HG02763 (cell line): Measurements from ENCODE around the gene ZNF2.
"Not testable (repeated sequence)": the region's sequence is repeated elsewhere in the genome, so short reads cannot be mapped to it uniquely, and the experiment has no call there.

ENCODE experiments used
- ATAC-seq: cut with Tn5 transposase; IDR thresholded peaks from one replicate; pipeline ENCODE4 v1.9.1; 2021; ENCODE audit warnings: mild to moderate bottlenecking, moderate library complexity; ENCODE audit not compliant: unreplicated experiment

ZNF2 gene

DNA sequence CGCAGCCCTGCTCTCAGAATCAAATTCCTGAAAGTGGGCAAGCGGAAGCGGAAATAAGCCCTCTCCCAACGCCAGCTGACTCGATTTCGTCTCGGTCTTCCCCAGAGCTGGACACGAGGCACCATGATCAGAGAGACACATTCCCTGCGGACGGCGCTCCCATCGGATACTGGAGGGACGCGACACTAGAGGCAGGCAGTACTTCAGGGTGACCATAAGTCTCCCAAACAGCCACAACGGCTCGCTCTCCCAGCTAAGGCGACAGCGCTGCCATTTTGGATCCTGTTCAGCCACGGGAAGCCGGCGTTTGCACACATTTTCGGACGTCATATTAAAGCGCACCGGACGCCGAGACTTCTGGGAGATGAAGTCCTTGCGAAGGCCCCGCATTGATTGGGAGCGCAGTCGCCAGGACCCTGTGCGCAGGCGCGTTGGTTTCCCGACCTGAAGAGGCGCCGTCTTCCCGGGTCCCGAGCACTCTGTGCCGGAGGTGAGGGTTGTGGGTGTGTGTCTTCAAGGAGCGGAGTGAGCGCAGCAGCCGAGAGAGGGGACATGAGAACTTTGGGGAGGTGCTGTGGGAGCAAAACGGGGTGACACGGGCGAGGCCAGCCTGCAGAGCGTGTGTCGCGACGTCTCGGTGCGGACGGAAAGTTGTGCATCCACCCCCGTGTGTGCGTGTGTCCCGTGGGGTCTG lies at the start of gene ZNF2:
TSS of gene ZNF2 (plus strand) at position 439 of the 694 bp plus-strand sequence. CDS start 10,418 bp downstream, outside the sequence.
- ATAC-seq: peak; percentile 89

DNA sequence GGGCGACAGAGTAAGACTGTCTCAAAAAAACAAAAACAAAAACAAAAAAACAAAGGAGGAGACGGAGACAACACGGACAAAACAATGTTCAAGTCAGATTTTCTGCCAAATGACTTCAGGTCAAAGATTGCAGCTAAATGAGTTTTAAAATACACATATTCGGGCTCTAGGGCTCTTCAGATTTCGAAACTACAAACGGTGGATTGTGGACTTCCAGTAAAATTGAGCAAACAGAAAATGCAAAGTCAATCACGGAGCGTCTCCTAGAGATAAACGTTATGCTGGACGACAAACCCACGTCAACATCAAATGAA lies 44.6 kb upstream of the ZNF2 start:
- no peak for ATAC-seq

DNA sequence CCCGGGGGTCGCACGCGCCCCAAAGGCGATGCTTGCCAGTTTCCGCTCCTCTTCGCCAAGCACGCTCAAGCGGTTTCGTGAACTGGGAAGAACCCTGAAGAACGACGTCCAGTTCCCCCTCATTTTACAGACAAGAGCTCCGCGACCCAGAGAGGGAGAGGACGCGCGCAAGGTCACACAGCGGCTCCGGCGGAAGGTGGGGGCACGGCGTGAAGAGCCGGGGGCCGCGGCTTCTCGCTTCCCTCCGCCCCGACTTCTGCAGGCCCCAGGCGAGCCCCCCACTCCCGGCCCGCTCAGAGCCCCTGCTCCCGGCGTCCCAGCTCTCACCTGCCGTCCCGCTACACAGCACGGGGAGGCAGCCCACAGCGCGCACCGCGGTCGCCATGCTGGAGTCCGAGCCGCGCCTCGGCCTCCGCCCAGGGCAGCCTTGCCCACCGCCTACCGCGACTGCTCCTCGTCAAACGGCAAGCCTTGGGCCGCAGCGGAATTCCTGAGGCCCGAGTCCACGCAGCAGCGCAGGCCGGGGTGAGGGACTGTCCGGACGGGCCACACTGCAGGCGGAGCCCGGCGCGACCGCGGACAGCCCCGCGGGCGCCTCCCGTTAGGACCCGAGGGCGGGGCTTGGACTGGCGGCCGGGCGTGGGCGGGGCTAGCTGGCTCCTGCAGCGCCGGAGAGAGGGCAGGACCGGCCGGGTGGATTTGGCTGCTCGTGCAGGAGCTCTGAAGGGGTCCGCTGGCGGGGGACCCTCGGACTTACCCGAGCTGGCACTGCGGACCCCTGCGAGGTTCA lies 44.0 kb upstream of the ZNF2 start, which contains the start of gene MRPS5:
TSS of gene MRPS5 (minus strand) at position 402 of the 790 bp plus-strand sequence. CDS start at position 385, 17 bp downstream.
- ATAC-seq: peak; percentile 91

DNA sequence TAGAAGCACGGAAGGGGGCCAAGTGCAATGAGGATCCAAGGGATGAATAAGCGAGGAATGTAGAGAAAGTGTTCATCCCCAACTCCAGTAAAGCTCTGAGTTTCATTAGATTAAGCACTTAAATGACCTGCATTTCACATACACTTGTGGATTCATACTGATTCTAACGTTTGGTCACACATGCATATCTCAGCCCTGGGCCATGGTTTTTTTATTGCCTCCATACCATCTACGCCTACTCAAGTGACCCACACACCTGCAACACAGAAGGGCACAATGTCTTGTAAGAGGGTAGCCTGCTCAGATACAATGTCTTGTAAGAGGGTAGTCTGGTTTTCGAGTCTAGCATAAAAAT lies 43.4 kb upstream of the ZNF2 start:
- ATAC-seq: no peak

DNA sequence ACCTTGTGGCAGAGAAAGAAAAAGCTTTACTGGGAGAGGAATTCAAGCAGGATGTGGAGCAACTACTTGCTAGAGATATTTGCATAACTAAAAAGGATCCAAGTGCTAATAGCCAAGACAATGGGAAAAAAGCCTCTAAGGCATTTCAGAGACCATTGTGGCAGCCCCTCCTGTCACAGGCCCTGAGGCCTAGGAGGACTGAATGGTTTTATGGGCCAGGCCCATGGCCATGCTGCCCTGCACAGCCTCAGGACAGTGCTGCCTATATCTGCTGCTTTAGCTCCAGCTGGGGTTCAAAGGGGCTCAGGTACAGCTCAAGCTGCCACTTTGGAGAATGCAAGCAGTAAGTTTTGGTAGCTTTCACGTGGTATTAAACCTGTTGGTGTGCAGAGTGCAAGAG lies 26.9 kb upstream of the ZNF2 start:
- no peak for ATAC-seq

DNA sequence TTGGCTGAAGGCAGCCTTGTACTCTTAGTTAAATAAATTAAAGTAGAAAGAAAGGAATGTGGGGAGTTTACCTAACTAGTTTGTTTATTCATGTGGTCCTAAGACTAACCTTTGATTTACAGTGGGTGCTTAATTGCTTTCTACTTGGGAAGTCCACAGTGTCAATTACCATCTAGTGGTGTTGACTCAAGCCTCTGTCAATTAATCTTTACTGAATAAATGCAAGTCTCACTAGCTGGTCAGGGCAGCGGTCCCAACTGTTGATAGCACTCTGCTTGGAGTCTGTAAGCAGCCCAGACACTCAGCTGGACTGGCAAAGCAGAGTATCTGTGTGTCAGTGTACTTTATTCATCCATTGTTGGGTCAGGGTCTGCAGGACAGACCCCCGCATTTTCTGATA lies 21.8 kb upstream of the ZNF2 start:
- ATAC-seq: no peak

DNA sequence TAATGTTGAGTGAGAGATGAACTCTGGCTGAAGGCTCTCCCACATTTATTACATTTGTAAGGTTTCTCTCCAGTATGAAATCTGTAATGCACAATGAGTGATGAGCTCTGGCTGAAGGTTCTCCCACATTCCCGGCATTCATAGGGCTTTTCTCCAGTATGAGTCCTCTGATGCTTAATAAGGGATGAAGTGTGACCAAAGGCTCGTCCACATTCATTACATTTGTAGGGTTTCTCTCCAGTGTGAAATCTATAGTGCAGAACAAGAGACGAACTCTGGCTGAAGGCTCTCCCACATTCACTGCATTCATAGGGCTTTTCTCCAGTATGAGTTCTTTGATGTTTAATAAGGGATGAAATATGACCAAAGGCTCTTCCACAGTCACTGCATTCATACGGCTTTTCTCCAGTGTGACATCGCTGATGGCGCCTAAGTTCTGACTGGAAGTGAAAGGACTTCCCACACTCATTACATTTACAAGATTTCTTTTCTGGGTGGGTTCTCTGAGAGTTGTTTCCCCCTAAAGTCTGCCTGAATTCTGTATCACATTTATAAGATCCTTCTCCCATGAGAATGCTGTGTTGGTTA lies 16.1 kb upstream of the ZNF2 start:
- ATAC-seq: no peak

DNA sequence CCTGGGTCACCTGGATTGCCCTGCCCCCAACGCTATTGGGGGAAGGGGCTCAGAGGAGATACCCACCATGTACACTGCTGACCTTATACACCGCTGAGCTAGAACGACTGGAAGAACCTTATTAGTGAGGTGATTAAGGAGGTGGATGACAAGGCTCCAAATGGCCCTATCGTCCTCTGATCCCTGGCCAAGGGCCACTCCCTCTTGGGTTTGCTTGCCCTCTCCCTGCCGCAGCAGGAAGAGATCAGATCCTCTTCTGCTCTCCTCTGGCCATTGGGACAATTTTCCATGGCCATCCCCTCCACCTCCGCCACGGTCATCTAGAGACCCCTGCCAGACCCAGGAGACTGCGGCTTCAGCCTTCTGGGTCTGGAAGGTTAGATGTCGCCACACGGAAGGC lies 7.2 kb upstream of the ZNF2 start:
- no peak for ATAC-seq

DNA sequence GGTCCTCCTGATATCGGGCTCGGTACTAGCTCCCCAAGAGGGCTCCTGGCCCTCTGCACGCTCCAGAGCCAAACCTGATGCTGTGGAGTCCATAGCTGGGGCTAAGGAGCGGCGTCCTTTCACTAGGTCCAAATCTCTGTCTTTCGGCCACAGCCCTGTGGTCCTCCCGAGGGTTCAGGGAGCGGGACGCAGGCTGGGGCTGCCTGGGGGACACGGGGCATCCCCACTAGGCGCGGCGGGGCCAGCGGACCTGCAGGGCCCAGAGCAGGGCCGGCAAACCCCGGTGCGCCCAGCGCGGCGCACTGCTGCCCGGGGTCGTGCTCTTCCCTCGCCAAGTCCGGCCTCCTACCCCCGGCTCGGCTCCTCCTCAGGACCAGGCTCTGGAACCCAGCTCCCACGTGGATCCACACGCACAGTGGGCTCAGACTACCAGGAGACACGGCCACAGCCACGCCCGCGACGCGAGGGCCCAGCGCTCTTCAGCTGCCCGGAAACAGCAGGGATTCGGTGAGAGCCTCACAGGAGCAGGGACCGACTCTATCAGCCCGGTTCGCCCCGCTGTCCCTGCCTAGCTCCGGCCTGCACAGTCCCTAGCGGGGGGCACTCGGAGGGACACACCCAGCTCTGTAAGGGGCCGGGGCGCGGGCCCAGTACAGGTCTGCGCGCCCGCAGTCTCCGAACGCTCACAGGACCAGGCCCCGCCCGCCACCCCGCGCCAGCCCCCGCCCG lies 6.6 kb upstream of the ZNF2 start:
- peak; percentile 37 for ATAC-seq

DNA sequence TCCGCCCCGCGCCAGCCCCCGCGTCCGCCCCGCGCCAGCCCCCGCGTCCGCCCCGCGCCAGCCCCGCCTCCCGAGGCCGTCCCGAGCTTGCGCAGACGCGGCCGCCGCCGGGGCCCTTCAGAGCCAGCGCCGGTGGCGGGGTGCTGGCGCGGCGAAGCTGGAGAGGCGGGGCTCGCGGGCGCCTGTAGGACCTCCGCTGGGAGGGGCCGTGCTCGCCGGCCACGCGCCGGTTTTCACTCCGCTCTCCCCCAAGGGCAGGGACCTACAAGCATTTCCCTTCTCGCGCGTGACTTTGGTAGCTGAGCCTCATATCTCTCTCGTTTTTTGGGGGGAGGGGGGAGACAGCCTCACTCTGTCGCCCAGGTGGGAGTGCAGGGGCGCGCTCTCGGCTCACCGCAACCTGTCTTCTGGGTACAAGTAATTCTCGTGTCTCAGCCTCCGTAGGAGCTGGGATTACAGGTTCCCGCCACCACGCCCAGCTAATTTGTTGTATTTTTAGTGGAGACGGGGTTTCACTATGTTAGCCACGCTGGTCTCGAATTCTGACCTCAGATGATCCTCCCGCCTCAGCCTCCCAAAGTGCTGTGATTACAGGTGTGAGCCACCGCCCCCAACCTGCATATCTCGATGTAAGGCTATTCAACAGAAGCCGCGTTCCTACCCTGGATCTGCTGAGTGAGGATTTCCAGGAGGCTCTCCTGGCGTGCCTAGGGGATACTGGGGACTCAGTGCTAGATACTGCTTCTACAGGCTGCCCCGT lies 5.7 kb upstream of the ZNF2 start, which contains the start of gene ZNF514:
TSS of gene ZNF514 (minus strand) at position 159 of the 760 bp plus-strand sequence. CDS start 6,595 bp downstream, outside the sequence.
- peak; percentile 93 for ATAC-seq

DNA sequence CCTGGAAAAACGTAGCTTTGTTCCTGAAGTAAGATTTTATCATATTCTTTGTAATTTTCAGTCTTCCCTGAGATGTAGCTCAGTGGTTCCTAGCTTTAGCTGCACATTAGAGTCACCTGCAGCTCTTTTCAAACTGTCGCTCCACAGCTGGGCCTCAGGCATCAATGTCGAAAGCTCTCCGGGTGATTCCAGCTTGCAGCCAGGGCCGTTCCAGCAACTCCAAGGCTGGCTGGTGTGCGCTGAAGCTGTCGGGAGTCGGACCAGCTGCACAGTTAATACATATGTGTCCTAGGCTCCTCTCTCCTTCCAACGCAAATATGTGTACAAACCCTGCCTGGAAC lies 609 bp upstream of the ZNF2 start:
- no peak for ATAC-seq

DNA sequence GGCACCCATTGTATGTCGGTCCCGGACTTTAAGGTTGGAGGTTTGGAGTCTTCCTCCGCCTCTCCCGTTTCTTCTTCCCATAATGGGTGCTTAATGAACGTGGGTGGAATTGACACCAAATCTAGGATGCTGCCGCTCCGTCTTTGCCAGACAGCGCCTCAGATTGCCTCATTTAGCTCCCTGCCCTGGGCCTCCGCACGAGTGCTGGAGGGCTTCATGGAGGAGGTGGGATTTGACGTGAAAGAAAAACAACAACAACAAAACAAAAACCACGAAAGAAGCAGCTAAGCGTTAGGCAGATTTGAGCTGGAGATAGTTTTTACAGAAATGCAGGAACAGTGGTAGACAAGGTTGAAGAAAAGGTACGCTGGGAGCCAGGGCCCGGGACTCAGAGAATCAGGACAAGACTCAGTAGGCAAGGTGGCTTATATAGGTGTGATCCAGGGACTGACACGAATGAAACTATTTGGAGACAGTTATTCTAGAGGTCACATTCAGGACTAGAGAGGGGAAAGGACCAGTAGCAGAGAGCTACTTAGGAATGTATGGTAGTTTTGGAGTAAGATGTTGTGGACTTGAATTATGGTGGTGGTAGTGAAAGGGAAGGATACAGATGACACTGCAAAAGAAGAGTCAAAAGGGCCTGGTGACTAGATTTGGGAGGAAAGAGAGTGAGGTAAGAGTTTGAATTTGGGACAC lies 605 bp downstream of the ZNF2 start:
- no peak for ATAC-seq

DNA sequence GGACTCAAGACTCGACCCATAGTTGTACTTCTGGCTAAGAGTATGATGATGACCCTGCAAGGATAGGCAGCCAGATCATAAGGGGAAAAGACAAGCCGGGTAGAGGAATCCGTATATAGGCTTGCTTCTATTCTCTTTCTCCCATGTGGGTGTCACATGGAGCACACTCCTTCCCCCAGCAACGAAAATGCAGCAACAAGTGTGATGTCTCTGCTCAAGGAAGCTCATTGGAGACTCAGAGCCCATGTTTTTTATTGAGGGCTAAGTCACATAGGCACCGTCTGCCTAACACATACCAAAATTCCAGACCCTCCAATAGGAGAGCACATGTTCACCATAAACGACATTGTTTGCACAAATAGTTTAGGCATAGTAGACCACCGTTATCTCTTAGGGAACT lies 6.3 kb downstream of the ZNF2 start:
- no peak for ATAC-seq

DNA sequence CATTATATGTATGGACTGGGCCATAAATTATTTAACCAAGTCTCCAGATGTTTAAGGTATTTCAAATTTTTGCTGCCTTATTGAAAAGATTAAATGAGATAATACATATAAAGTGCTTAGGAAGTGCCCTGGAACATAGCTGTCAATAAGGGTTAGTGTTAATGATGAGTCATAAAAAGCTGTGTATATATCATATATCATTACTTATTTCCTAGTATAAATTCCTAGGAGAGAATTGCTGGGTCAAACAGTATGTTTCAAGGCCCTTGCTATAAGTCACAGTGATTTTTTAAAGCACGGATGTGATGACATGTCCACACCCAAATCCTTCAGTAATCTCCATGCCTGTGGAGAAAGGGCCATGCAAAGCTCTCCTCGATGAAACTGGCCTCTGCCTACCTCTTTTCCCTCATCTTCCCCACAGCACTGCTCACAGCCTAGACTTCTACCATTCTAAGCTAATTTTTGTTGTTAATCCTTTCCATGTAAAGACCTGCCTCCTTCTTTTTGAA lies 8.5 kb downstream of the ZNF2 start:
- no peak for ATAC-seq

DNA sequence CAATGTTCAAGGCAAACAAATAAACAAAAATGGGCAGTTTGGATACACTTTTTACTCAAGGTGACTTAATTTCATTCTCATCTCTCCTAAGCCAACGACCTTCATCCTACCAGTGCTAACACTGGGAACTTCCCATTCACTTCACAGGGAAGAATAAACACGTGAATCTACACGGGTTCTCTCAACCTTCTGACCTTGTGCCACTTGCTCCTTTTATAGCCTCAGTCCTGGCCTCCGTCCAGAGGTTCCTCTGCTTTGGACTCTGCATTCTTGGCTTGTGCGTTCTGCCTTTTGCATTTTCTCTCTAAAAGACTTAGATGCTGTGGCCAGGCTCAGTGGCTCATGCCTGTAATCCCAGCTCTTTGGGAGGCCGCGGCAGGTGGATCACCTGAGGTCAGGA lies 13.8 kb downstream of the ZNF2 start:
- no peak for ATAC-seq

DNA sequence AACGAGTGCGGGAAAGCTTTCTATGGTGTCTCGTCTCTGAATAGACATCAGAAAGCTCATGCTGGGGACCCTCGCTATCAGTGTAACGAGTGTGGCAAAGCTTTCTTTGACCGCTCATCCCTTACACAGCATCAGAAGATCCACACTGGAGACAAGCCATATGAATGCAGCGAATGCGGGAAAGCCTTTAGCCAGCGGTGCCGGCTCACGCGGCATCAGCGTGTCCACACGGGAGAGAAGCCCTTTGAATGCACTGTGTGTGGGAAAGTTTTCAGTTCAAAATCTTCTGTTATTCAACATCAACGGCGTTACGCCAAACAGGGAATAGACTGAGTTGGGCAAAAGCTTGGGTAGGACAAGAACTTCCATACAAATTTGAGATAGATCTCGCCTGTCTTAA lies 16.2 kb downstream of the ZNF2 start:
- no peak for ATAC-seq

DNA sequence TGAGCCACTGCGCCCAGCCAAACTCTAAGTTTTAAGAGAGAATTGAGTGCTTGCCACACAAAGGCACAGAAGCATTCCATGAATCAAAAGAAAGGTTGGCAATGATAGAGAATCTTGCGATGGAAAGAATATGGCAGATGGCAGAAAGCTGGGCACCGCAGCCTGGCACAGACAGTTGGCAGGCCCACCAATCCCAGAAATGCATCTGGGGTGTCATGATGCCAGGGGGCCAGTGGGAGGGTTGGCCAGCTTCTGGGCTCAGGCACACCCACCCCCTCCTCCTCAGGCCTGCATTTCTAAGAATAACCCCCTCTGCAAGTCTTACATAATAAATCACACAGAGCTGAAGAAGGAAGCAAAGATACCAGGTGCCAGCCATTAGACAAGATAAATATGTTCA lies 19.6 kb downstream of the ZNF2 start:
- no peak for ATAC-seq

DNA sequence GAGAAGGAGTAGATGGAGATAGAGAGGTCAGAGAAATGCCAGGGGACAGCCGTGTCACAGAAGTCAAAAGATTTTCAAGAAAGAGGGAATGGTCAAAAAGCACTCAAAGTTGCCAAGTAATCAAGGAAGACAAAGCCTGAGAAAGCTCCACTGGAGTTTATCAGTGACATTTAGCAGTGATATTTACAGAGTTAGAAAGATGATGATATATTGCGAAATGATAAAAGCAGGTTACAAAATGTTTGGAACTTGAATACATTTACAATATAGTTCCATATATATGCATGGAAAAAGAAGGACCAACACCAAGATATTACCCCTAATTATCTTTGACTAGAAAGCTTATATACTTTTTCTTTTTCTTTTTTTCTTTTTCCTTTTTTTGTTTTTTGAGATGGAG lies 20.4 kb downstream of the ZNF2 start:
- no peak for ATAC-seq

DNA sequence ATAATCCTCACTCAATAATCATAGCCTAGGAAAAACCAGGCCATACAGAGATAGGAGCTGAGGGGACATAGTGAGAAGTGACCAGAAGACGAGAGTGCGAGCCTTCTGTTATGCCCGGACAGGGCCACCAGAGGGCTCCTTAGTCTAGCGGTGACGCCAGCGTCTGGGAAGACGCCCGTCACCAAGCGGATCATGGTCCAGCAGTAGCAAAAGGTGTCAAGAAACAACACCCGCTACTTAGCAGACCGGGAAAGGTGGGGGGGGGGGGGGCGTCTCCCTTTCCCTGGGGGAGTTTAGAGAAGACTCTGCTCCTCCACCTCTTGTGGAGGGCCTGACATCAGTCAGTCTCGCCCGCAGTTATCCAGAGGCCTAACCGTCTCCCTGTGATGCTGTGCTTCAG lies 27.3 kb downstream of the ZNF2 start:
- ATAC-seq: not testable (repeated sequence)

DNA sequence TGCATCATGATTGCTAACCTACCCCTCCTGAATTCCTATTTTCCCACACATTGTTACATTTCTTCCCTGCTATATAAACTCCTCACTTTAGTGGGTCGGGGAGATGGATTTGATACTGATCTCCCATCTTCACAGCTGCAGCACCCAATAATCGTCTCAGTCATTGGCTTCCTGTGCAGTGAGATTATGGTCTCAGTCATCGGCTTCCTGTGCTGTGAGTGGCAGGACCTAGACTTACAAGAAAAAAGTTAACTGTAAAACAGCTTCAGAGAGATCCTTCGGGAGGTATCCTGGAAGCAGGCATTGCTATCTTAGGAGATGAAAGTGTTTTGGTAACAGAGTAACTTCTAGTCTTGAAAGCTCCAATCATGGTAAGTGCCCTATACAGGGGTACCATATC lies 38.3 kb downstream of the ZNF2 start:
- no peak for ATAC-seq
